Activated CD4-positive, alpha-beta T cell treated with anti-CD3 and anti-CD28 coated beads for 1 hour (primary cell): ENCODE measurements around the gene GSN.

Experiments
- DNase-seq: peaks from one replicate; pipeline ENCODE4 v3.0.0-alpha.2; 2020

Gene GSN

DNA sequence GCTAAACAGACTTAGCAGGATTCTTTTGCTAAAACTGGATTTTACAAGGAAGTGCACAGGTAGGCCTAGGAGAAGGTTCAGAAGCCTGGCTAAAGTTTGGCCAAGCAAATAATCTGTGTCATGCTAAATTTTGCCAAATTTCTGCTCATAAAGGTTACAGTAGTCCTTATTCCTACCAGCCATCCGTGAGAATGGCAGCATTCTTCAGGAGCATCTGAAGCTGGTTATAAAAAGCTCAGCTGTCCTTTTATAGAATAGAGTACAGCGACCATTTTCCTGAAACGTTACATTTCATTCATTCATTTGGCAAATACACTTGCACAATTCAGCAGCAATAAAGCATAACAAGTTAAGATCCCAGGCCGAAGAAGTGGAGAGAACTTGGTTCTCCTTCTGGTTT, 6.9 kb downstream of the GSN start:
- DNase-seq, result no peak

DNA sequence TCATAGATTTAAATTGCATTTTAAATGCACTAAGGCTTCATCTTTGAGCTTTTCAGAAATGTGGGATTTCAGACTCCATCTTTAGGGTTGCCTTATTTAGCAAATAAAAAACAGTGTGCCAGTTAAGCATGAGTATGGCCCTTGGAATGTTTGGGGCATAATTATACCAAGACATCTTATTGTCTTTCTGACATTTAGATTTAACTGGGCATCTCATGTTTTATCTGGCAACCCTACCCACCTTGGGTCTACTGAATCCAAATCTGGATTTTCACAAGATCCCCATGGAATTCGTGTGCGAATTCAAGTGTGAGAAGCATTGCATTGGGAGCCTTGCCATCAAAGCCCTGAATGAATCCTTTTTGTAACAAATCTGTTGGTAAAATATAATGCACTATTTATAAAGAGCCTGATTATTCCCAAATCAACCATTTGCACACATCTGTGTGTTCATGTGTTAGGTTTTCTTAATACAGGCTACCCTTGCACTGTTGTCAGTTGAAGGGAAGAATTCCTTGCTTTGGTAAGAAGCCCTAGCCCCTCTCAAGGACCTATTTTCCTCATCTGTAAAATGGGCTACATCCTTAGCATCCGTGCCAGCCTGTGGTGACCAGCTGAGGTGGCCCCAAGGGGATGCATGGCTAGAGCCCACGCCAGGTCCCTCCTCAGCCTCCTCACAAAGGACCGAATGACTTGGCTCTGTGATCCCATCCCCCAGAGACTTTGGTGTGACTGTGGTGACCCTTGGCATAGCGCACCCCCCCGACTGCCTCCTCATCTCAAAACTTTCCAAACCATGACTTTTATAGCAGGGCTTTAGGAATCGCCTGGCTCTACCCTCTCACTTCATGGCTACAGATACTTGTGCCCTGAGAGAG, 8.1 kb downstream of the GSN start:
- DNase-seq, result no peak

DNA sequence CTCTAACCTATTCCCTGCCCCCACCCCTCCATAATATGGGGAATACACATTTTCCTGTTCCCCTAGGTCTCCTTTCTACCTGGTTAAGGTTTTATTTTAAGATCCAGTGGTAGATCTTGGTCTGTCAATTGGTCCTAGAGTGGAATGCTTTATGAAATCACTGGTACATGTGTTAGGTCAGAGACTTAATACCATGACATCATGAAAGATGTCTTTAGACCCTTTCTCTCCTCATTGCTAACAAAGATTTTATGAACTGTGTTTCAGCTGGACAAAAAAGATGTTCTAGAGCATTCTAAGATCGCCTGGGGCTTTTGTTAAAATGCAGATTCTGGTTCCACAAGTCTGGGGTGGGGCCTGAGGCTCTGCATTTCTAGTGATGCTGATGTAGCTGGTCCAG, 9.1 kb downstream of the GSN start:
- no peak for DNase-seq

- DNase-seq, result no peak
These were observed 9.7 kb downstream of the GSN start for GRCh38 chr9:121277518-121278295.

GRCh38 chr9:121278477-121279261, 10.7 kb downstream of the GSN start:
- DNase-seq, result no peak

DNA sequence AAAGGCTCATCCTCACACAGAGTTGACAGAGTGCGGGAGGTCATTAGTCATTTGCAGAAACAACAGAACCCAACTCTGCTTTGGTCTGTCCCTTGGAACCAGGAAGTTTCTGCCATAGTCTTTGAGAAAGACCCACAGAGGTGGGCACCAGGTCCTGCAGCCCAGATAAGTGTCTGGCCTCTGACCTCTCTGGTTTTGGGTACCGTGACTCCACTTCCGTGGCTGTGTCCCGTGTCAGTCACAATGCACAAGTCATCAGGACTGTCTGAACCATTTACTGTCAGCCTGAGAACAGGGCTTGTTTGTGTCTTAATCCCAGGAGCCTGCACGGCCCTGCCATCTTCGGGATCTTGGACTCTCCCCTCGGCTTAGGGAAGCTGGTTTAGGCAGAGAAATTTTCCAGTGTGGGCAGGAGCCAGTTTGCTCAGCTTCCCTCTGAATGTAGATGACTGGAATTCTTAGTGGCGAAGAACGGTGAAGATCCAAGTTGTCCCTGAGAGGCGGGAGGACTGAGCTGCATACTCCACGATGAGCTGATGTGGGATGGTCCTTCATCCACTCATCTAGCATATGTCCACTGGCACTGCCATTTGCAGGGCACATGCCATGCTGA, 11.9 kb downstream of the GSN start:
- DNase-seq, result no peak

DNA sequence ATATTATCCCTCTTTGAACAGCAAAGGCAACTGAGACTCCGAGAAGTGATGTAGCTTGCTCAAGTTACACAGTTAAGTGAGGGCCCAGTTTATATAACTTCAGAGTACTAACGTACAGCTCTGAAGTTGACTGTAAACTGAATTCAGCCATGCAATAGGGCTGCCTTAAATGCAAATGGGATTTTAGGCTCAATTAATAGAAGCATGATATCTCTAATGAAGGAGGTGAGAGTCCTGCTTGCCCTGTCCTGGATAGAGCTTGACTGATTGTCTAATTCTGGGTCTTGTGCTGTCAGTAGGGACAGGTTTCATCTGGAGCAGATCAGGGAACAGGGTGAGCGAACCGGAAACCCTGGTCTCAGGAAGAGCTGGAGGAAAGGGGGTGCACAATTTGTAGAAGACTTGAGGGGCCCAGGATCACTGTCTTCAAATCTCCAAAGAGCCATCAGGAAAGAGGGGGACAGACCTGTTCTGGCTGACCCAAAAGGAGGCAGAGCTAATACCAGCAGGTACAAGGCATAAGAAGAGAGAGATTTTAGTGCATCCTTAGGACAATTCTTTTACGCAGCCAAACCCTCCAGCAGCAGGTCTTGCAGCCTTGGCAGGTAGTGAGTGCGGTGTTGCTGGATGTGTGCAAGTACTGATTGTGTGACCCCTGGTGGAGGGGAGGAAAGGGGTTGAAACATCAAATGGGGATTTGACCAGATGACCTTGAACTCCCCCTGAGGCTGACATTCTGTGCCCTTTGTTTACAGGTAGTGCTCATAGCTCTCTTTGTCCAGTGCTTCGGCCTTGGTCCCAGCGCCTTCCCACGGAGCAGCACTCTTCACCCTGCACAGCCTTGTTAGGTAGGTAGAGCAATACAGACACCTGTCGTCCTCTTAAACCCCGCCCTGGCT, 13.0 kb downstream of the GSN start:
- no peak for DNase-seq

- DNase-seq, result no peak
These were observed 13.8 kb downstream of the GSN start for GRCh38 chr9:121281614-121282276.

DNA sequence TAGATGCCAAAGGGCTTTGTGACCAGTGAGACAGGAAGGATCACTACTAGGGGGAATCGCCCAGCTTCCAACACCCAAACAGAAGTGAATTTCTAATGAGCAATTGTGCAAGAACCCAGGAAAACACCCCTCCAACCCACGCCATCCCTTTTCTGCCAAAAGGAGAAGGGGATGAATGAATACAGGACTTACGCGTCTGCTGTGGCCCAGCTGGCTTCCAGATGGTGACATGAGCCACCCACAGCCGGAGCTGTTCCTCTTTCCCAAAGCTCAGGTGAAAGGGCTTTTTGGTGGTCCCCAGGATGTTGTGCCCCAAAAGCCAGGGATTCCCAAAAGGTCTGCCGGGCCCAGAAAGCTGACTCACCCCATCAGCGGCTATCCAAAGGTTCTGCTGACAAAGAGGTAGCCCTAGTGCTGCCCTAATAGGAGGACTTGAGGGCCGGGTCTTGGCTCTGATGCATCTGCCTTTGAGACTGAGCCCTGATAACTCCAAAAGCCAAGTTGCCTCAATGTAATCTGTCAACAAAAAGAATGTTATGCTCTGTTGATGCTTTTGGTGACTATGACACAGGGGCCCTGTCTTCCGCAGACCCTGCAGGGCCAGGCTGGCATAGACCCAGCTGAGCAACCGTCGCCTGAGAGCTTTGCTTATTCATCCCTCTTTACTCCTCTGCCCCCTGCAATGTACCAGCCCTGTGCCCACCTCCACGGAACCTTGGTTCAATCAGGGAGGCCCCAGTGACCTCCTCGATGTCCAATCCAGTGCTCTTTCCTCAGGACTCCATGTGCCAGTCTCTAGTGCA, 14.5 kb downstream of the GSN start:
- no peak for DNase-seq

DNA sequence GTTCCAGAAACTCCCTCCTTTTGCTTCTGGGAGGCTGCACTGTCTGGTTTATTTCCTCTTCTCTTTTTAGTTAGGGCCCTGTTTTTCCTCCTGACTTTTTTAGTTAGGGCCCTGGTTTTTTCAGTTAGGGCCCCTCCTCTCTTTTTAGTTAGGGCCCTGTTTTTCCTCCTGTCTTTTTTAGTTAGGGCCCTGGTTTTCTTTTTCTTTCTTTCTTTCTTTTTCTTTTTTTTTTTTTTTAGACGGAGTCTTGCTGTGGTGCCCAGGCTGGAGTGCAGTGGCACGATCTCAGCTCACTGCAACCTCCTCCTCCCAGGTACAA, 15.1 kb downstream of the GSN start:
- no peak for DNase-seq

DNA sequence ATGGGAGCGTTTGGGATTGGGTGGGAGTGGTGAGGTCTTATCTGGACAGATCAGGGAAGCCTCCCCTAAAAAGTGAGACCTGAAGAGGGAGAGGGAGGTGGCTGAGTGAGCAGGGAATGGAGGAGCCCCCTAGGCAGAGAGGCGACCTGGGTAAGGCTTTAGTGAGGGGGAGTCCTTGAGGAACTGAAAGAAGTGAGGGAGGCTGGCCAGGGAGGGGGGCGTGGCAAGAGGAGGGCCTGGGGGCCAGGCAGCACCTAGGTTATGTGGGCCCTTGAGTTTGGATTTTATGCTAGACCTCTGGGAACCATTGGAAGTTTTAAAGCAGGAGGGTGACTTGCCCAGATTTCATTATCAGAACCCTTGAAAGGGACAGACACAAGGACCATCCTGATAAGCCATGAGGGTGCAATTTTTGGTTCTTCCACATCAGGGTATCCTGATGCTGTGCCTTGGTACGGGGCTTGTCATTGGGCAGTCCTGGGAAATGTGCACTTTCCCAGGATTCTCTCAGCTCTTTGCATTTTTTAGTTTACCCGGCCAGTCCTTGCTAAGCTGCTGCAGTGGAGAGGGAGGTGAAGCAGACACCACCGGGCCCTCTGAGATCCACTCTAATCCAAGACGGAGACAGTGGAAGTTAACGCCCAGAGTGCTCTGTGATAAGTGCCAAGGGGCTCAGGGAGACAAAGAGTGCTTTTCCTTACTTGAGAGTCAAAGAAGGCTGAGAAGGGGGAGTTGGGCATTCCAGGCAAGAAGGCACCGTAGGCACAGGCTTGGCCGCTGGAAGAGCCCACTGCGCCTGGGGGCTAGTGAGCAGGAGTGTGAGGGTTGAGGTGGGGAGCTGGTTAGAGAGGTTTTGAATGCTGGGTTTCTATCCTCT, 16.1 kb downstream of the GSN start:
- DNase-seq, result no peak

- no peak for DNase-seq
These were observed 16.9 kb downstream of the GSN start for GRCh38 chr9:121284733-121285451.

DNA sequence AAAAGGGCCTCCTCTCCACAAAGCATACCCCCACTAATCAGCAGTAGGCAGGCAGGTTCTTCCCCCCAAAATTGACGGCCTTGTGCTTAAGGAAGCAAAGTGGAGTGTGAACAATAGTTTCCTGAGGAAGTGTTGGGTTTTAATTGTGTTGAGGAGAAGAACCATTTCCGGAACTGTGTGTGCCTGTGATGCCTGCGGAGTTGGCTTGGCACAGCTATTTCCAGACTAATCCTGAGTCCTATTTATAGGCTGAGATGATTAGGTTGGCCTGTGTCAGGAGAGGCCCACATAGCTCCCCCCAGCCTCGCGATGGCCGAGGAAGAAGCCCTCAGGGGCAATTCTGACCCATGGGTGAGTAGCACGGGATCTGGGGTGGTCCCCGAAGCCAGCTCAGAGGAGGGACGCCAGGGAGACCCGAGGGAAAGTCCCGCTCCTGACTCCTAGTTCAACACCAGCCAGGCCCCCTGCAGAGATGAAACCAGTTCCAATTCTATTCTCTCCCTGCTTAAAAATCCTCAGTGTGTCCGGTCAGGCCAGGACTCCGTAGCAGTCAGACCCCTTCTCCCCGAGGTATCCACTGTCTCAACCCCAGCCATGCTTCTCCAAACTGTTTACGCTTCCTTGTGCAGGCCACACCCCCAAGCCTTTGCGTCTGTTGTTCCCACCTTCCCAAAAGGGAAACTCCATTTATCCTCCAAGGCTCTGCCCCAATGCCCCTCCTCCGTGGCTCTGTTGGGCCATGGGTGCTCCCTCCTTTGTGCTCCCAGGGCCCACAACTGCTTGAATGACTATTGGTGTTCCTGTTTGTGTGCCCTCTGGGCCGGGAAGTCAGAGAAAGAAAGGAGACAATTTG, 18.1 kb downstream of the GSN start:
- no peak for DNase-seq

DNA sequence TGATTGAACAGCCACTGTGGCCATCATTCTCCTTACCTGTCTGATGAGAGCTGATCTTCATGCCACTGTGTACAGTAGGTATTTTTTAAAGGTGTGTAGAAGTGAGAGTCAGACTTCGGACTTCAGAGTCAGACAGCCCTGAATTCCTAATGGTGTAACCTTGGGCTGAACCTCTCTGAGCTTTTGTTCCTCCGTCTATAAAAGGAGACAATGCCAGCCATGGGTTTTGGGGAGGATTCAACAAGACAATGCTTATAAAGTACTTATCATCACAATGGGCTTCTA, 18.7 kb downstream of the GSN start:
- no peak for DNase-seq

DNA sequence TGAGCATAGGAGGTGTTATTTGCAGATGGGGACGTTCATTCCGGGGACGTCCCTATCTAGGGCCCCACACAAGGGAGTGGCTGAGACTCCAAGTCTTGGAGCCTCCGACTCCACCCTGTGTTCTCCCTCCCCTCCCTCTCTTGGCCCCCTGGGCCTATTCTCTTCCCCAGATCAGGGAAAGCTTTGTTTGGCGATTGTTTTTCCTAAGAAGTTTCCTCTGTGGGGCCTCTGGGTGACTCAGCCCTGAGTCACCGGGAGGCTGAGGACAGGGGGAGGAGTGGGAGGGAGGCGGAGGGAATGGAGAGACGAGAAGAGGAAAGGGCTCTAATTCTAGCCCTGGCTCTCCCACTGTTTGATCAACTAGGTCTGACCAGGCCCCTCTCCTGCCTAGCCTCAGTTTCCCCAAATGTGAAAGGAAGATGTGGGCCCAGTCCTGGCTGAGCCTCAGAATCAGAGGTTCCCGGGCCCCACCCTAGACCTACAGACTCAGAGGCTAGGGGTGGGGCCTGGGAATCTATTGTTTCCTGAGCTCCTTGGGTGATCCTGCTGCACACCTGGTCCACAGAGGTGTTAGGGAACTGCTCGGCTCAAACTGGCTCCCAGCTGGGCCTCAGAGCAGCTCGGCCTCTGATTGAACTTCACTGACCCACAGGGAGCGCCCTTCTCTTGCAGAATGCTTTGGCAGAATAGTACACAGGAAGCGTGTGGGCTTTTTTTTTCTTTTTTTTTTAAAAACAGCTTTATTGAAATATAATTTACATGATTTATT, 19.2 kb downstream of the GSN start:
- DNase-seq, result no peak

DNA sequence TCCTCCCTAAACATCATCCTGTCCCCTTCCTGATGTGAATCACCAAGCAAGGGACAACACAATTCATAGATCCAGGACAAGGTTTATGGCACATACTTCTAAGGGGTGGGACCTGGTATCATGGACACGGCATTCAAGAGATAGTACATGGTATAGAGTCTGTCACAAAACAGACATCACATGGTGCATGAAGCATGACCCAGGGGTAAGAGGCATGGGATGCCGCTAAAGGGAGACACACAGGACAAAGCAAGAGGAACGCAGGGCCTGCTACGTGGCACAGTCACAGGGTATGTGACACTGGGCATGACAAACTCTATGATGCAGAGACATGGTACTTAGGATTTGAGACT, 20.7 kb downstream of the GSN start:
- no peak for DNase-seq

DNA sequence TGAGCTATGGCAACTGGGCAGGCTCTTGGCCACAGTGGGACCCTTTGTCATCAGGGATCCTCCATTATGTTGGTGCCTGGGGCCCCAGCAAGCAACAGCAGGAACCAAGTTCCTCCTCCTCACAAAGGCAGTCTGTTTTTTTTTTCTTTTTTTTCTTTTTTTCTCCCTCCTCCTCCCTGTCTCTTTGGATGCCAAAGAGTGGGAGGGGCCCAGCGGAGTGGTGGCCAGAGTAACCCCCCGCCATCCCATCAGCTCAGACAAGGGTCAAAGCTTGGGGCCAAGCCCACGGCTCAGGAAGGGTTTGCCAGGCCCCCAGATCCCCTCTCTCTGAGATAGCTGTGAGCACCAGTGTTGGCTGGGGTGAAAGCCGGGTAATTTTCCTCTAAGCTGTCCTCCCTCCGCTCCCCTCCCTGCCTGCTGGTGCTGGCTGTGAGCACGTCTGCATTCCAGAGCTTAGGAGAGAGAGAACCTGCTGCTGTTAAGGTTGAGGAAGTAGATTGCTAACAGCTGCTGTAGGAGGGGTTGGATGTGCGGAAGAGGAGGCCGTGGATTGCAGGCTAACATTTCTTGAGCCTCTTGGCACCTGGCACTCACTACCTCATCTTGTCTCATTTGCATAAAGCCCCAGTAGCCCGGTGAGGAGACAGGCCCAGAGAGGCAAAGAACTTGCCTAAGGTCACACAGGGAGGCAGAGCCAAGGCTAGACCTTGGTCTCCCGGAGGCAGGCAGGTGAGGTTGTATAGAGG, 21.2 kb downstream of the GSN start:
- DNase-seq, result no peak
